Measurements from ENCODE around the gene OR1Q1. TPM values are rescaled to one million over a fixed set of nuclear protein-coding genes. Genes with fewer than 3 reads are reported as not detected.

The OR1Q1 gene, protein sequence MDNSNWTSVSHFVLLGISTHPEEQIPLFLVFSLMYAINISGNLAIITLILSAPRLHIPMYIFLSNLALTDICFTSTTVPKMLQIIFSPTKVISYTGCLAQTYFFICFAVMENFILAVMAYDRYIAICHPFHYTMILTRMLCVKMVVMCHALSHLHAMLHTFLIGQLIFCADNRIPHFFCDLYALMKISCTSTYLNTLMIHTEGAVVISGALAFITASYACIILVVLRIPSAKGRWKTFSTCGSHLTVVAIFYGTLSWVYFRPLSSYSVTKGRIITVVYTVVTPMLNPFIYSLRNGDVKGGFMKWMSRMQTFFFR
- total RNA-seq = not detected in 2 replicates

DNA sequence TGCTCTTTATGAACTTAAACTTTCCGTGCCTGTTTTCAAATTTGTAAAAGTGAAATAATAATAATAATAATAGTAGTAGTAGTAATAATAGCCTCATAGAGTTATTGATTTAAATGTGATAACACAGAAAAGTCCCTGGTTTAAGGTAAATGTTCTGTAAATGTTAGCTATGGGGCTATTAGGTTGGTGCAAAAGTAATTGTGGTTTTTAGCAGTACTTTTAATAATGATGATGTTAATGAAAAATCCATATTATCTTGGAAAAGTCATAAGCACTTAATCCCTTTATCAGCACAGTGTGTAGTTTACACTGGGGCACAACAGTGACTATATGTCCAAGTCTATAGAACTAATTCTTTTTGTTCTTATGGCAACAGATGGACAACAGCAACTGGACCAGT, at the start of gene OR1Q1:
Gene OR1Q1, plus strand, starts transcription at position 377 of the 400 bp plus-strand sequence. Its CDS starts 0 bp downstream, at position 377.

DNA sequence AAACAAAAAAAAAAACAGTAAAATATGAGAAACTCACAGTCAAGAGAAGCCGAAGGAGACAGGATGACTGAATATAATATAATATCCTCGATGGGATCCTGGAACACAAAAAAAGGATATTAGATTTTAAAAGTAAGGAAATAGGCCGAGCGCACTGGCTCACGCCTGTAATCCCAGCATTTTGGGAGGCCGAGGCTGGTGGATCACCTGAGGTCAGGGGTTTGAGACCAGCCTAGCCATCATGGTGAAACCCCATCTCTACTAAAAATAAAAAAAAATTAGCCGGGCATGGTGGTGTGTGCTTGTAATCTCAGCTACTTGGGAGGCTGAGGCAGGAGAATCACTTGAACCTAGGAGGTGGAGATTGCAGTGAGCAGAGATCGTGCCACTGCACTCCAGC, 31.3 kb upstream of the OR1Q1 start, which contains the start of gene OR1L8:
Gene OR1L8, minus strand, starts transcription at position 101 of the 400 bp plus-strand sequence. CDS start 14,907 bp downstream, outside the sequence.

DNA sequence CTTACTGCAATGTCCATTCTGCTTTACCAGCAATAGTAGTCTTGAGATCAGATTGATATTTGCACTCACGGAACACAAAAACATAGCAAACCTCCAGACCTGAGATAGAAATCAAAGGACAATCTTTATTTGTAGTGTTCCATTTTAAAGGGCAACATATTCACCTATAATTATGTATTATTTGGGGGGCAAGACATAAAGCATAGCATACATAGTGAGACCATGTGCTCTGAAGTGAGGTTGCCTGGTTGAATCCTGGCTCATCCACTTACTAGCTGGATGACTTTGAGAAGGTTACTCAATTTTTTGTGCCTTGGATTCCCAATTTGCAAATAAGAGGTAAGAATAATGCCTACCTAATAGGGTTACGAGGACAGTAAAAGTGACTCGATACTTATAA, 43.0 kb downstream of the OR1Q1 start, which contains the start of gene OR1B1:
Gene OR1B1, minus strand, starts transcription at position 101 of the 400 bp plus-strand sequence.

DNA sequence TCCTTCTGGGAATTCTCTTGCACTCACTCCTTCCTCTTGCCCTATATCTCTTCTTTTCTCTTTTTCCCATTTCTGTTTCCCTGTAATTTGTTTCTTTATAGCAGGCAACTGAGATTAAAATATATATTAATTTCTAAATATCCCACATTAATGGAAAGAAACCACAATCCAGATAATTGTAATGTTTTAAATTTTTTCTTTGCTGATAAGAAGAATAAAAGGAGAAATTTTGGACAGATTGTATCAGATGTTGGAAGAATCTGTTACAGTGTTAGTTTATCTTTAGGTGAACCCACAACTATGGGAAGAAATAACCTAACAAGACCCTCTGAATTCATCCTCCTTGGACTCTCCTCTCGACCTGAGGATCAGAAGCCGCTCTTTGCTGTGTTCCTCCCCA, 46.9 kb downstream of the OR1Q1 start, which contains the start of gene OR1L1:
Gene OR1L1, plus strand, starts transcription at position 301 of the 400 bp plus-strand sequence. Its CDS starts 0 bp downstream, at position 301.

Other genes starting within 250 kb of the OR1Q1 start
- 18.6 and 20.1 TPM in 2 replicates for gene PTGS1, start 243.7 kb upstream of the OR1Q1 start, total RNA-seq
- not detected in 2 replicates for gene OR1J1, start 136.8 kb upstream of the OR1Q1 start, total RNA-seq
- gene OR1J2, start 103.9 kb upstream of the OR1Q1 start, total RNA-seq = not detected in 2 replicates
- not detected in 2 replicates for gene OR1J4, start 95.6 kb upstream of the OR1Q1 start, total RNA-seq
- not detected in 2 replicates for gene OR1N1, start 87.4 kb upstream of the OR1Q1 start, total RNA-seq
- not detected in 2 replicates for gene OR1N2, start 61.6 kb upstream of the OR1Q1 start, total RNA-seq
- gene OR1L8, start 31.4 kb upstream of the OR1Q1 start, total RNA-seq = not detected in 2 replicates
- gene OR1B1, start 42.9 kb downstream of the OR1Q1 start, total RNA-seq = not detected in 2 replicates
- gene OR1L1, start 47.0 kb downstream of the OR1Q1 start, total RNA-seq = not detected in 2 replicates
- not detected in 2 replicates for gene OR1L3, start 60.4 kb downstream of the OR1Q1 start, total RNA-seq
- not detected in 2 replicates for gene OR1L4, start 109.3 kb downstream of the OR1Q1 start, total RNA-seq
- gene OR1L6, start 127.6 kb downstream of the OR1Q1 start, total RNA-seq = not detected in 2 replicates
- gene OR5C1, start 174.2 kb downstream of the OR1Q1 start, total RNA-seq = not detected in 2 replicates
- gene OR1K1, start 185.4 kb downstream of the OR1Q1 start, total RNA-seq = not detected in 2 replicates
- gene PDCL, start 213.8 kb downstream of the OR1Q1 start, total RNA-seq = 13.9 and 14.1 TPM in 2 replicates

All from hair follicular keratinocyte (primary cell).